WERI-Rb-1 (cell line): ENCODE data around the gene KCNJ13.

Source experiments
- DNase-seq: peaks from one replicate; pipeline ENCODE4 v3.0.0-alpha.2; 2020
- H3K27ac ChIP-seq: fragments of 250-450 bp; sonication (Bioruptor Pico); 2 replicates; pipeline ENCODE4 v1.5.1; 2020; ENCODE audit warnings: mild to moderate bottlenecking, moderate library complexity
- H3K27me3 ChIP-seq: fragments of 250-450 bp; sonication (Bioruptor Pico); 2 replicates; pipeline ENCODE4 v1.5.1; 2021; ENCODE audit warnings: mild to moderate bottlenecking, low read depth, moderate library complexity; ENCODE audit not compliant: insufficient read depth, severe bottlenecking
- H3K36me3 ChIP-seq: fragments of 250-450 bp; sonication (Bioruptor Pico); 2 replicates; pipeline ENCODE4 v1.5.1; 2020; ENCODE audit warnings: mild to moderate bottlenecking, moderate library complexity
- H3K4me3 ChIP-seq: 2 replicates; pipeline ENCODE4 v1.5.1; 2011; ENCODE audit warnings: low read depth, mild to moderate bottlenecking, control low read depth, low read length
- H3K9me3 ChIP-seq: fragments of 250-450 bp; sonication (Bioruptor Pico); 2 replicates; pipeline ENCODE4 v1.5.1; 2021; ENCODE audit warnings: mild to moderate bottlenecking, moderate library complexity; ENCODE audit not compliant: severe bottlenecking
- TF ChIP-seq, protein P1 (sequence below): IDR thresholded peaks from 2 replicates; pipeline ENCODE4 v1.5.1; 2011; ENCODE audit warnings: low read depth, mild to moderate bottlenecking, control low read depth, inconsistent platforms, low read length

The KCNJ13 gene

GRCh38 chr2:232748038-232748437 is 28.3 kb downstream of the KCNJ13 start:
- DNase-seq: no peak
- Histone ChIP-seq H3K27me3 (no peaks in the 10 kb centered on the region), H3K36me3 (peaks cover 49% of the 10 kb centered on the region), H3K27ac (no peak overlapping the region), H3K9me3 (no peaks in the 10 kb centered on the region), H3K4me3 (no peak overlapping the region)
- TF ChIP-seq, protein P1, sequence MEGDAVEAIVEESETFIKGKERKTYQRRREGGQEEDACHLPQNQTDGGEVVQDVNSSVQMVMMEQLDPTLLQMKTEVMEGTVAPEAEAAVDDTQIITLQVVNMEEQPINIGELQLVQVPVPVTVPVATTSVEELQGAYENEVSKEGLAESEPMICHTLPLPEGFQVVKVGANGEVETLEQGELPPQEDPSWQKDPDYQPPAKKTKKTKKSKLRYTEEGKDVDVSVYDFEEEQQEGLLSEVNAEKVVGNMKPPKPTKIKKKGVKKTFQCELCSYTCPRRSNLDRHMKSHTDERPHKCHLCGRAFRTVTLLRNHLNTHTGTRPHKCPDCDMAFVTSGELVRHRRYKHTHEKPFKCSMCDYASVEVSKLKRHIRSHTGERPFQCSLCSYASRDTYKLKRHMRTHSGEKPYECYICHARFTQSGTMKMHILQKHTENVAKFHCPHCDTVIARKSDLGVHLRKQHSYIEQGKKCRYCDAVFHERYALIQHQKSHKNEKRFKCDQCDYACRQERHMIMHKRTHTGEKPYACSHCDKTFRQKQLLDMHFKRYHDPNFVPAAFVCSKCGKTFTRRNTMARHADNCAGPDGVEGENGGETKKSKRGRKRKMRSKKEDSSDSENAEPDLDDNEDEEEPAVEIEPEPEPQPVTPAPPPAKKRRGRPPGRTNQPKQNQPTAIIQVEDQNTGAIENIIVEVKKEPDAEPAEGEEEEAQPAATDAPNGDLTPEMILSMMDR: no peak

DNA sequence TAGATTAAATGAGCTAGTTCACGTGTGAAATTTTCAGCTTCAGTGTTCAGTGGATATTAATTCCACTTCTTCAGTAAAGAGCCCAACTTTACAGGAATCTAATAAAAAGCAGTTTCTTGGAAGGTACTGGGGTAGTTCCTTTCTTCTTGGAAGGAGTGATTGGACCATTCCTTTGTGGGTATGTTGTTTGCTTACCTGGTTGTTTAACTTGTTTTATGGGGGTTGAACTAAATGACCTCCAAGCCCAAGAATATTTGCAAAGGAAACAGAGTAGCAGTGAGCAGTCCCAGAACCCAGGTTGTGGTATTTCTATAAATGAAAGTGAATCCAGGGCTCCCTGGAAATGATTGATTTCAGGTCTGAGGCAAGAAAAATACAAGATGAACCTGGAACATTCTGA is 31.4 kb downstream of the KCNJ13 start:
- peaks cover 28% of the 10 kb centered on the region for H3K36me3 ChIP-seq
- H3K27ac ChIP-seq: no peak overlapping the region
- no peak for DNase-seq
- H3K4me3 ChIP-seq: no peak overlapping the region
- no peaks in the 10 kb centered on the region for H3K9me3 ChIP-seq
- TF ChIP-seq, protein P1: no peak
- H3K27me3 ChIP-seq: no peaks in the 10 kb centered on the region

DNA sequence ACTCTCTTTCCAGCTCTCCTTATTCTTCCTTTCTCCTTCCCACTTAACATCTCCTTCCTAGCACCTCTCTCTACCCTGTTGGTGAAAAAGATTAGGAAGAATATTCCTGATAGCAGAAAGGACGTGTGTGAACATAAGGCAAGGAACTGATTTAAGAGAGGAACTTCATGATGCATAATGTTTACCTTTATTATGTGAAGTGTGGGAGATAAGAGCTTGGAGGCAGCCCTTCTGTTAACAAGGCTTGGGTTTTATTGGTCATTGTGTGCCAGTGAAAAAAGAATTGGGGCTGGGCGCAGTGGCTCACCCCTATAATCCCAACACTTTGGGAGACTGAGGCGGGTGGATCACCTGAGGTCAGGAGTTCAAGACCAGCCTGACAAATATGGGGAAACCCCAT is 34.4 kb downstream of the KCNJ13 start:
- Histone ChIP-seq H3K4me3 (no peak overlapping the region), H3K27ac (no peak overlapping the region), H3K36me3 (peaks cover 17% of the 10 kb centered on the region), H3K9me3 (no peaks in the 10 kb centered on the region), H3K27me3 (no peaks in the 10 kb centered on the region)
- TF ChIP-seq, protein P1: no peak
- no peak for DNase-seq

DNA sequence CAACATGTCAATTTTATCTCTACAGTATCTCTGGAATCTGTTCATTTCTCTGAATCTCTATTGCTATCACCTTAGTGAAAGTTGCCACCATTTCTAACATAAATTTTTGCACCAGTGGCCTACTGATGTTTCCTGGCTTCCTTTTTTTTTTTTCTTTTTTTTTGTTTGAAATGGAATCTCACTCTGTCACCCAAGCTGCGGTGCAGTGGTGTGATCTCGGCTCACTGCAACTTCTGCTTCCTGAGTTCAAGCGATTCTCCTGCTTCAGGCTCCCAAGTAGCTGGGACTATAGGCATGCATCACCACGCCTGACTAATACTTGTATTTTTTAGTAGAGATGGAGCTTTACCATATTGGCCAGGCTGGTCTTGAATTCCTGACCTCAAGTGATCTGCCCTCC is 35.1 kb downstream of the KCNJ13 start:
- Histone ChIP-seq H3K27me3 (no peaks in the 10 kb centered on the region), H3K9me3 (no peaks in the 10 kb centered on the region), H3K36me3 (peaks cover 24% of the 10 kb centered on the region), H3K4me3 (no peak overlapping the region), H3K27ac (no peak overlapping the region)
- TF ChIP-seq, protein P1: no peak
- no peak for DNase-seq

DNA sequence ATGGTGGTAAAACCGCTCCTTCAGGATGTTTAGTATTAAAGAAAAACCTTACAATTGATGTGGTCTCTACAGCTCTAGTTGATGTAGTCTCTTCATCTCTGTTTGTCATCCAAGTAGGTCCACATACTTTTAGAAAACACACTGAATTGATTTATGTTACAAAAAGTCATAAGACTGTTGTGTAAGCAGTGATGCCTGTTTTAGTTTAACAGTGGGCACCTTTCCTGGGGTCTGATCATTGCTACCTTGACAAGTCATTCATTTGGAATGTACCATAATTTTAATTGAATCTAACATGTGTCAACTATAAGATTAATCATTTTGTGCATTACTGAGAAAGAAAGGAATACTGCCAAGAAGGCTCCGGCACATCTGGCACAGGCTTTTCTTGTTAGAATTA is 44.9 kb downstream of the KCNJ13 start:
- no peak for DNase-seq
- no peaks in the 10 kb centered on the region for H3K9me3 ChIP-seq
- no peaks in the 10 kb centered on the region for H3K27me3 ChIP-seq
- TF ChIP-seq, protein P1: no peak
- peaks cover 53% of the 10 kb centered on the region for H3K36me3 ChIP-seq
- no peak overlapping the region for H3K4me3 ChIP-seq
- H3K27ac ChIP-seq: no peak overlapping the region

DNA sequence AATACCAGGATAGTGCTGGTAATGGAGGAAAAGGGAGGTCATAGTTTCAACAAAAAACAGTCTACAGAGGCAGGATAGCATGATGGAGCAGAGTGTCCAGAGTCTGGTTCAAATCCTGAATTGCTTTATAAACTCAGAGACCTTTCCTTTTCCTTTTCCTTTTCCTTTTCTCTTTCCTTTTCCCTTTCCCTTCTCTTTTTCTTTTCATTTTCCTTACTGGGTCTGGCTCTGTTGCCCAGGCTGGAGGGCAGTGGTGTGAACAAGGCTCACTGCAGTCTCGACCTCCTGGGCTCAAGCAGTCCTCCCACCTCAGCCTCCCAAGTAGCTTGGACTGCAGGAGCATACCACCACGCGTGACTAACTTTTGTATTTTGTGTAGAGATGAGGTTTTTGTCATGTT is 47.6 kb downstream of the KCNJ13 start:
- DNase-seq: no peak
- Histone ChIP-seq H3K27me3 (no peaks in the 10 kb centered on the region), H3K9me3 (no peaks in the 10 kb centered on the region), H3K36me3 (peaks cover 45% of the 10 kb centered on the region), H3K27ac (no peak overlapping the region), H3K4me3 (no peak overlapping the region)
- TF ChIP-seq, protein P1: no peak
